Stimulated activated CD8-positive, alpha-beta memory T cell treated with anti-CD3 and anti-CD28 coated beads, Interleukin-15, amount 100 ng/mL, for 48 hours (primary cell): ENCODE data around the gene OR4C46.
"Not testable (repeated sequence)": the region's sequence is repeated elsewhere in the genome, so short reads cannot be mapped to it uniquely, and the experiment has no call there.

Source experiments
- DNase-seq, 2 donors: peaks; one replicate each; pipeline ENCODE4 v3.0.0-alpha.2; 2020; ENCODE audit warnings: low read depth in 2 of 2

OR4C46 gene

DNA sequence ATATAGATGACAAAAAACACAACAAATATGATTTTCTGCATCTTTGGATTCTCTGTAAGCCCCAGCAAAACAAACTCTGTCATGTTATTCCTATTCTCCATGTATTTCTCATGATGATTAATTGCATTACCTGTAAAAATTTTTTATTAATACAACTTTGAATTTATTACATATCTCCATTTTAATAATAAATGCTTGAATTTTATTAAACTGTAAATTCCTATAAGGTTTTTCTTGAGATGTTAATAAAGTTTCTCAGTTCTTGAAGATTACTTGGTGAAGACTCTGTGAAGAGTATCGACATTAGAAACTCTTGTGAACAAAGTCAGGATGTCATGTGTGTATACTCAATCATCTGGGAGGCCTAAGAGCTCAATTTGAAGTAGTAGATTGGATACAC is at the start of gene OR4C46:
Gene OR4C46 (minus strand): TSS at position 101 of the 400 bp plus-strand sequence. CDS start 0 bp downstream, at position 101.
- no peak for DNase-seq

DNA sequence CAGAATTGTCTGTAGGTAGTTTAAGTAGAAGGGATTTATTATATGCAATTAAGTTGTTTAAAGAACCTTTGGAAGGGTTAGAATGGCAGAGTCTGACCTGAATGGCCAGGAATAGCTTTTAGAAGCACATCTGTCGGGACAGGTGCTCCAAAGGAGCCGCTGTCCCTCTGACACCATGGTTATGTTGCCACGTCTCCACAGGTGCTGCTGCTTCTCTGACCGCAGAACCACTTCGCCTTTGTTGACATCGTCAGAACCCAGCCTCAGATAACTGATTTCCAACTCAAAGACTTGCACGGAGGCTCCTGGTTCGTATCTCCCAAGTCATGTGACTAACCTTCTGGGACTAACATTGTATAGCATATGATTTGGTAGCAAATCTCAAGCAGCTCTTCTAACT is 41.8 kb upstream of the OR4C46 start:
- DNase-seq, result not testable (repeated sequence)

DNA sequence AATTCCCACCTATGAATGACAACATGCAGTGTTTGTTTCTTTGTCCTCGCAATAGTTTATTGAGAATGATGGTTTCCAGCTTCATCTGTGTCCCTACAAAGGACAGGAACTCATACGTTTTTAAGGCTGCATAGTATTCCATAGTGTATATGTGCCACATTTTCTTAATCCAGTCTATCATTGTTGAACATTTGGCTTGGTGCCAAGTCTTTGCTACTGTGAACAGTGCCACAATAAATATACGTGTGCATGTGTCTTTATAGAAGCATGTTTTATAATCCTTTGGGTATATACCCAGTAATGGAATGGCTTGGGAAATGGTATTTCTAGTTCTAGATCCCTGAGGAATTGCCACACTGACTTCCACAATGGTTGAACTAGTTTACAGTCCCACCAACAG is 42.4 kb downstream of the OR4C46 start:
- not testable (repeated sequence) for DNase-seq

DNA sequence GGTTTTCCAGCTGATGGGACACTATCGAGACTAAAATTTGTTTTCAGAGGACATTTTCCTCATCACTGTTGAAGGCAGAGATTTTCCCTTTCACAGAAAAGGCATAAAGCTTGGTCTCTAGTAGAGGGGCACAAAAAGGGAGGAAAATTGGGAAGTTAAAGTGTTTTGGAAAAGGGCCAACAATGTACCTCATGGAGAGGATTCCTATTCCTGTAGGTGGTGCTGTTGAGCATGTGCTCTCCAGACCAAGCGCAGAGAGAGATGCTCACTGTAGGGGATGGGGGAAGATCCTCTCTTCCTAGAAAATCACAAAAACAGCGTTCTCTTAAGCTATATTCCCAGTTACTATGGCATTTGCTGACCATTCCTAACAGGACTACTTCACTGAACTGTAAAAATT is 44.9 kb downstream of the OR4C46 start:
- DNase-seq, result no peak

DNA sequence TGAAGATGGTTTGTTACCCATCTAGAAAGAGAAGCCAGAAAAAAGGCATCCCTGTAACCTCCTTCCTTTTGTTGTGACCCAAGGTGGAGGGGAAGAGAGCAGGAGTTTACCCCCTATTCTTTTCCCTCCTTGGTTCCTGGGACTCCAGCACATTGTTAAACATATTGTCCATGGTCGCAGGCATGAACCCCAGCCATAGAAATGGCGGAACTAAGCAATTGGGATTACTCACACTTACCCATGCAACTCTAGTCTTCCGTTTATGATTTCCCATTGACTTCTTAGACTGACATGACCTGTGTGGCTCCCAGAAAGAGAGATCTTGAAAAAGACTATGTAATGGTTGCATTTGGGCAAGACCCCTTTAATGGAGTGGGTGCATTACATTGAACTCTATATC is 45.4 kb downstream of the OR4C46 start:
- no peak for DNase-seq
